BLaER1 (cell line): ENCODE results near the gene KCNJ6.

ENCODE experiments used
- H3K27ac ChIP-seq: shearing (Covaris generic); formaldehyde crosslinking; 2 replicates; pipeline ENCODE4 v1.8.1; 2022
- H3K27me3 ChIP-seq: shearing (Covaris generic); formaldehyde crosslinking; 2 replicates; pipeline ENCODE4 v1.8.1; 2022
- H3K36me3 ChIP-seq: shearing (Covaris generic); formaldehyde crosslinking; 2 replicates; pipeline ENCODE4 v1.8.1; 2022
- H3K4me1 ChIP-seq: shearing (Covaris generic); formaldehyde crosslinking; 2 replicates; pipeline ENCODE4 v1.8.1; 2022
- H3K4me2 ChIP-seq: shearing (Covaris generic); formaldehyde crosslinking; 2 replicates; pipeline ENCODE4 v1.8.1; 2022
- H3K4me3 ChIP-seq: shearing (Covaris generic); formaldehyde crosslinking; 2 replicates; pipeline ENCODE4 v1.8.1; 2022
- H3K9ac ChIP-seq: shearing (Covaris generic); formaldehyde crosslinking; 2 replicates; pipeline ENCODE4 v1.8.1; 2022
- H3K9me3 ChIP-seq: shearing (Covaris generic); formaldehyde crosslinking; 2 replicates; pipeline ENCODE4 v1.8.1; 2022
- H4K20me1 ChIP-seq: shearing (Covaris generic); formaldehyde crosslinking; 2 replicates; pipeline ENCODE4 v1.8.1; 2022
- Cebpa-rat ChIP-seq: shearing (Covaris generic); IDR thresholded peaks from 2 replicates; pipeline ENCODE4 v1.8.1; 2022

KCNJ6 gene

GRCh38 chr21:37828556-37828955 is 87.7 kb downstream of the KCNJ6 start:
- Histone ChIP-seq H3K9me3 (peaks cover 16% of the 10 kb centered on the region; the same call in 1 of the 2 replicates), H3K27ac (peak overlapping the region; percentile 60), H3K4me1 (peaks cover 30% of the 10 kb centered on the region), H3K4me2 (peak overlapping the region; percentile 74), H4K20me1 (no peaks in the 10 kb centered on the region), H3K9ac (no peak overlapping the region), H3K4me3 (no peak overlapping the region), H3K36me3 (no peaks in the 10 kb centered on the region), H3K27me3 (no peaks in the 10 kb centered on the region)
- TF ChIP-seq Cebpa-rat = no peak

GRCh38 chr21:37827913-37828312 is 88.3 kb downstream of the KCNJ6 start:
- Histone ChIP-seq H3K4me1 (peaks cover 30% of the 10 kb centered on the region), H3K27me3 (no peaks in the 10 kb centered on the region), H3K9me3 (peaks cover 16% of the 10 kb centered on the region; the same call in 1 of the 2 replicates), H3K9ac (no peak overlapping the region), H3K27ac (peak overlapping the region; percentile 60; the same call in 1 of the 2 replicates), H3K4me3 (no peak overlapping the region), H3K36me3 (no peaks in the 10 kb centered on the region), H4K20me1 (no peaks in the 10 kb centered on the region), H3K4me2 (peak overlapping the region; percentile 74)
- no peak for TF ChIP-seq Cebpa-rat

DNA sequence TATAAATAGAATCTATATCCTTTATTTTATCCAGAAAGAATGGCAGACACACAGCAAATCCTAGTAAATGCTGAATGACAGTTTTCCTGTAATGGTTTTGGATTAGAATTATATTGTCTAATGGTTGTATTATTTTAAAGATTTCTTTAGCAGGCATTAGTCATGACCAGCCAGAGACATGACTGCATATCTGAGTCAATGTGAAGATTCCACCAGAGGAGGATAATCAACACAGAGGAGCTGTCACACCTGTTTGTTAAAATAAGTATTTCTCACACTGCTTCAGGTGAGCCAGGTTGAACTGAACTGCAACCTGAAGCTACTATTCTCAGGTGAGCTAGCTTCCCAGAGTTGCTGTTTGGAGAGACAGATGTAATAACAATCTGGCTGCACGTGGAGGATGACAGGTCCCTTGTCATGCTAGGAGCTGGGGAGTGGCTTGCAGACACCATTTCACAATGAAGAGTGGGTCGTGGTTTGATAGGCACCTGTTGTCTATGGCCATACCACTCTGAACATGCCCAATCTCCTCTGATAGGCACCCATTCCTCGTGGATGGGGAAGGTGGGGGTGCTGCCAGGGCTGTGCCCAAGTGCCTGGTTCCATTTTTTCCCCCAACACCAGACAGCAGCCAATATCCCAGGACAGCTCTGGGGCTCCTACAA is 94.3 kb downstream of the KCNJ6 start:
- Histone ChIP-seq H3K9ac (no peak overlapping the region), H3K4me3 (no peak overlapping the region), H3K27me3 (no peaks in the 10 kb centered on the region), H3K9me3 (peaks cover 16% of the 10 kb centered on the region; the same call in 1 of the 2 replicates), H3K4me2 (no peak overlapping the region), H4K20me1 (no peaks in the 10 kb centered on the region), H3K36me3 (no peaks in the 10 kb centered on the region), H3K27ac (no peak overlapping the region), H3K4me1 (no peaks in the 10 kb centered on the region)
- TF ChIP-seq Cebpa-rat = no peak

DNA sequence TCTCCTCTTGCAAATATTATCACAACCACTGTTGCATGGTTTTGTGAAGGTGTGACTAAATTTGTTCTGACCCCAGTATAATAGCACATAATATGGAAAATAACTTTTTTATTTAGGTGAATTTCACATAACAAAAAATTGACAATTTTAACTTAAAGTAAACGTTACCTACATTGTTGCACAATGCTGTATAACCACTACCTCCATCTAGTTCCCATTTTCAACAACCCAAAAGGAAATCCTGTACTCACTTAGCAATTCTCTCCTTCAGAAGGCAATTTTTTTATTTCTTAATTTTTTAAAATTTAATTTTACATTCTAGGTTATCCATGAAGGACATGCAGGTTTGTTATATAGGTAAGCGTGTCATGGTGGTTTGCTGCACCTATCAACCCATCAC is 95.2 kb downstream of the KCNJ6 start:
- Histone ChIP-seq H3K4me3 (no peak overlapping the region), H3K36me3 (no peaks in the 10 kb centered on the region), H3K4me1 (no peaks in the 10 kb centered on the region), H3K27me3 (no peaks in the 10 kb centered on the region), H3K27ac (no peak overlapping the region), H4K20me1 (no peaks in the 10 kb centered on the region), H3K9ac (no peak overlapping the region), H3K4me2 (no peak overlapping the region), H3K9me3 (peaks cover 16% of the 10 kb centered on the region; the same call in 1 of the 2 replicates)
- TF ChIP-seq Cebpa-rat = no peak

- no peak overlapping the region for H3K9ac ChIP-seq
- H3K36me3 ChIP-seq = no peaks in the 10 kb centered on the region
- no peaks in the 10 kb centered on the region for H3K4me1 ChIP-seq
- no peak overlapping the region for H3K4me2 ChIP-seq
- H3K27me3 ChIP-seq = no peaks in the 10 kb centered on the region
- TF ChIP-seq Cebpa-rat = no peak
- H3K9me3 ChIP-seq = peaks cover 2% of the 10 kb centered on the region; the same call in 1 of the 2 replicates
- no peak overlapping the region for H3K4me3 ChIP-seq
- H3K27ac ChIP-seq = no peak overlapping the region
- H4K20me1 ChIP-seq = no peaks in the 10 kb centered on the region
Measured at GRCh38 chr21:37819372-37819771, 96.9 kb downstream of the KCNJ6 start.

GRCh38 chr21:37817242-37817641 is 99.0 kb downstream of the KCNJ6 start:
- Histone ChIP-seq H3K4me1 (no peaks in the 10 kb centered on the region), H4K20me1 (no peaks in the 10 kb centered on the region), H3K4me3 (no peak overlapping the region), H3K36me3 (no peaks in the 10 kb centered on the region), H3K27me3 (no peaks in the 10 kb centered on the region), H3K4me2 (no peak overlapping the region), H3K9me3 (peaks cover 11% of the 10 kb centered on the region), H3K9ac (no peak overlapping the region), H3K27ac (no peak overlapping the region)
- TF ChIP-seq Cebpa-rat = no peak

GRCh38 chr21:37815893-37816292 is 100.4 kb downstream of the KCNJ6 start:
- H3K9ac ChIP-seq = no peak overlapping the region
- no peaks in the 10 kb centered on the region for H3K27me3 ChIP-seq
- H3K4me3 ChIP-seq = no peak overlapping the region
- H3K4me1 ChIP-seq = no peaks in the 10 kb centered on the region
- H4K20me1 ChIP-seq = no peaks in the 10 kb centered on the region
- H3K4me2 ChIP-seq = no peak overlapping the region
- no peaks in the 10 kb centered on the region for H3K36me3 ChIP-seq
- H3K9me3 ChIP-seq = peaks cover 23% of the 10 kb centered on the region
- H3K27ac ChIP-seq = no peak overlapping the region
- TF ChIP-seq Cebpa-rat = no peak

GRCh38 chr21:37811711-37812110 is 104.5 kb downstream of the KCNJ6 start:
- TF ChIP-seq Cebpa-rat = no peak
- no peak overlapping the region for H3K4me3 ChIP-seq

GRCh38 chr21:37808261-37808660 is 108.0 kb downstream of the KCNJ6 start:
- no peaks in the 10 kb centered on the region for H3K36me3 ChIP-seq
- no peaks in the 10 kb centered on the region for H3K27me3 ChIP-seq
- no peak overlapping the region for H3K27ac ChIP-seq

More at GRCh38 chr21:37811711-37812110, 104.5 kb downstream of the KCNJ6 start:
- H3K36me3 ChIP-seq = no peaks in the 10 kb centered on the region
- H3K9me3 ChIP-seq = peaks cover 23% of the 10 kb centered on the region
- no peaks in the 10 kb centered on the region for H3K4me1 ChIP-seq
- no peaks in the 10 kb centered on the region for H3K27me3 ChIP-seq
- H3K4me2 ChIP-seq = no peak overlapping the region
- H3K27ac ChIP-seq = no peak overlapping the region
- no peaks in the 10 kb centered on the region for H4K20me1 ChIP-seq
- no peak overlapping the region for H3K9ac ChIP-seq

GRCh38 chr21:37805266-37805665 is 111.0 kb downstream of the KCNJ6 start:
- no peaks in the 10 kb centered on the region for H3K27me3 ChIP-seq
- H3K9ac ChIP-seq = no peak overlapping the region
- H3K4me1 ChIP-seq = peaks cover 22% of the 10 kb centered on the region
- no peak overlapping the region for H3K4me3 ChIP-seq
- H3K36me3 ChIP-seq = no peaks in the 10 kb centered on the region
- H3K9me3 ChIP-seq = peaks cover 30% of the 10 kb centered on the region
- no peaks in the 10 kb centered on the region for H4K20me1 ChIP-seq
- H3K4me2 ChIP-seq = peak overlapping the region; percentile 65
- H3K27ac ChIP-seq = peak overlapping the region; percentile 59
- TF ChIP-seq Cebpa-rat = no peak

More at GRCh38 chr21:37808261-37808660, 108.0 kb downstream of the KCNJ6 start:
- H3K4me3 ChIP-seq = no peak overlapping the region
- H4K20me1 ChIP-seq = no peaks in the 10 kb centered on the region
- no peak for TF ChIP-seq Cebpa-rat
- H3K9ac ChIP-seq = no peak overlapping the region
- peaks cover 32% of the 10 kb centered on the region for H3K9me3 ChIP-seq
- no peak overlapping the region for H3K4me2 ChIP-seq
- peaks cover 18% of the 10 kb centered on the region for H3K4me1 ChIP-seq
